ENCODE results near the gene PPP1R14B. TPM values are rescaled to one million over a fixed set of nuclear protein-coding genes. Genes with fewer than 3 reads are reported as not detected.

The PPP1R14B gene
- total and polyA plus RNA-seq, 2 of the 13 experiments (the other 11 are each of a cell fraction or from before 2014, with no cell fraction given): 110 to 148 TPM

GRCh38 chr11:64240435-64241240 is 6.1 kb downstream of the PPP1R14B start, which contains the start of gene FKBP2 (continued):
- TF ChIP-seq TSC22D2 (CRISPR knock-in tag; IDR thresholded peaks at IDR 0.05; ENCODE audit: borderline replicate concordance) (no peak), ZHX2 (IDR thresholded peaks at IDR 0.05; ENCODE audit: low read depth) (peak; percentile 77), ZHX2 (CRISPR knock-in tag; IDR thresholded peaks at IDR 0.05; ENCODE audit: borderline replicate concordance) (no peak), ZNF564 (CRISPR knock-in tag; IDR thresholded peaks at IDR 0.05) (no peak), ZNF703 (CRISPR knock-in tag; IDR thresholded peaks at IDR 0.05; ENCODE audit: borderline replicate concordance) (no peak; the same call in 1 of the 2 replicates), ZNF724P (CRISPR knock-in tag; IDR thresholded peaks at IDR 0.05; ENCODE audit: borderline replicate concordance) (no peak), PRPF4 (IDR thresholded peaks at IDR 0.05; ENCODE audit: low read depth, low read length, poor library complexity, severe bottlenecking) (no peak), TBP (CRISPR knock-in tag; IDR thresholded peaks at IDR 0.05) (no peak), ZNF781 (CRISPR knock-in tag; IDR thresholded peaks at IDR 0.05; ENCODE audit: borderline replicate concordance, not compliant biosample characterization) (no peak), ATF3 (CRISPR knock-in tag; IDR thresholded peaks at IDR 0.05) (0 out of 2 replicates have a peak, but pooled peaks have one; percentile 3), MIER2 (CRISPR knock-in tag; IDR thresholded peaks at IDR 0.05) (no peak), ZGPAT (CRISPR knock-in tag; IDR thresholded peaks at IDR 0.05) (peak; percentile 76; the same call in 1 of the 2 replicates), NFE2L2 (IDR thresholded peaks at IDR 0.05; ENCODE audit: low read length) (no peak), ATF6 (CRISPR knock-in tag; conservative IDR thresholded peaks at IDR 0.05) (no peak), SMC3 (IDR thresholded peaks at IDR 0.05; ENCODE audit: low read length) (no peak), ZBTB25 (CRISPR knock-in tag; IDR thresholded peaks at IDR 0.05) (peak; percentile 96), TAF1 (CRISPR knock-in tag; IDR thresholded peaks at IDR 0.05) (peak; percentile 97), PTBP1 (IDR thresholded peaks at IDR 0.05; ENCODE audit: low read depth, low read length, poor library complexity, severe bottlenecking) (no peak)

Data from HepG2 (cell line).